Erythroblast (primary cell): ENCODE data around the gene CLSTN2.
A peak's percentile ranks its signal among the peaks of the same experiment; 100 is the strongest.

Experiments
- DNase-seq, 2 experiments: peaks; one replicate each; lab custom pipeline; 2025; lab: John Stamatoyannopoulos, UW
- GATA1 ChIP-seq: IDR thresholded peaks from 2 replicates; pipeline ENCODE4 v1.6.1; 2011; ENCODE audit warnings: low read depth, mild to moderate bottlenecking, control low read depth, low read length, moderate library complexity
- POLR2A ChIP-seq: IDR thresholded peaks from 2 replicates; pipeline ENCODE4 v1.6.1; 2011; ENCODE audit warnings: mild to moderate bottlenecking, low read length

CLSTN2 gene

DNA sequence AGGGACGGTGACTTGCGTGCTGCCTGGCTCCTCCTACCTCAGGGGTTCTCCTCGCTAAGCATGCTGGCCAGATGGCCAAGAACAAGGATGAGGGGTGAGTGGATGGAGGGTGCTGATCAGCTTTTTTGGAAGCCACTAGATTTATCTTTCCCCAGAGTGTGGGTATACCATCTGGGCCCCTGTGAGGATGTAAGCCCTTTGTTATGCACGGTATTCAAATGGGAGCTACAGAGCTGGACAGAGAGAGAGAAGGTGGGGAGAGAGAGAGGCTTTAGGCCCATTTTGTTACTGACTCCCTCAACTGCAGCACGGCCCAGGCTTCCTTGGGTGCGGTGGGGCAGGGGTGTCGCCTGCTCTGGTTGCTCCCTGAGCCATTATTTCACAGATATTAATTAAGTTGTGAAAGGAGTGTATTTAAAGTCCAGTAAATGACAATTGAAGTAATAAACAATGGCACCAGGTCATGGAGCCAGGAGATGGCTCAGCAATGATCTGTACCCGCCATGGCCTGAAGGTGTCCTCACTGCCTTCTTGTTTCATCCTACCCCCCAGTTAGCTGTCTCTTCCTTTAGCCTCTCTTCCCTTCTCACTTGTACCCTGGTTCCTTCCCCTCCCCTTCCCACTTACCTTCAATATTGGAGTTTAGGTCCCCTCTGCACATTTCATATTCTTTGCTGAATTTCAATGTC, 158.0 kb downstream of the CLSTN2 start:
- no peak for DNase-seq
- no peak for TF ChIP-seq POLR2A
- TF ChIP-seq GATA1: no peak

- DNase-seq: no peak
- no peak for TF ChIP-seq GATA1
- no peak for TF ChIP-seq POLR2A
These were observed 158.8 kb downstream of the CLSTN2 start for GRCh38 chr3:140093742-140094141.

DNA sequence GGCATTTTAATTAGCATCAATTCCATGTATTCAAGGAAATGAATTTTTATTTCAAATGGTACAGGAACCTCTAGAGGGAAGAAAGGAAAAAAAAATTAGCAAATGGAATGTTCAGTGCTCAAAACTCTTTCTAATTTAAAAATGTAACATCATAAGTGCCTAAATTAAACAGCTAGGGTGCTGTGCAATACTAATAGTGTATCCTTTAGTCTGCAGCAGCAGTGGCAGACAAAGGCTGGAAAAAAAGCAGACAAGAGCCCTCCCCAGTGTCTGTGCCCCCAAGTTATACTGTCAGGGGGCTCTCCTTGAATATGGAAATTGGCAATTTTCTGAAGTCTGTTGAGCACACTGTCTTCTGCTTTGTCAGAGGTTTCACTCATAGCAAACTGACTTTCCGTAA, 159.5 kb downstream of the CLSTN2 start:
- DNase-seq: no peak
- no peak for TF ChIP-seq GATA1
- TF ChIP-seq POLR2A: no peak

DNA sequence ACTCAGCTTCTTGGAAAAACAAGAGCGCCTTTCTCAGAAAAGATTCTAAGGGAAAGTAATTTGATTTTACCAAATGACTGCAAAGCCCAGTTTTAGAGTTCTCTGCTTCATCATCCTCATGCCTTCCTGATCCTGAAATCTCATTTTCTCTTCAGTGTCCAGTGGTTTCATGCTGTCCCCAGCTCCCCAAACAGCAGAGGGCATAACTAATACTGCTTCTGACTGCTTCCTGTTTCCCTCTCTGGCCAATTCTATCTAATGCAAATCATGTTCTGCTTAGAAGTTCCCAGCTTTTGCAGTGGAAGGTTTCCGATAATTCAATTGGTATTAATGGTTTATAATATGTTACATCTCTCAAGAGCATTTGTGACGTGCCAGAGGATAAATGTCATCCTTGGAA, 161.1 kb downstream of the CLSTN2 start:
- TF ChIP-seq POLR2A: no peak
- no peak for TF ChIP-seq GATA1
- DNase-seq: no peak

DNA sequence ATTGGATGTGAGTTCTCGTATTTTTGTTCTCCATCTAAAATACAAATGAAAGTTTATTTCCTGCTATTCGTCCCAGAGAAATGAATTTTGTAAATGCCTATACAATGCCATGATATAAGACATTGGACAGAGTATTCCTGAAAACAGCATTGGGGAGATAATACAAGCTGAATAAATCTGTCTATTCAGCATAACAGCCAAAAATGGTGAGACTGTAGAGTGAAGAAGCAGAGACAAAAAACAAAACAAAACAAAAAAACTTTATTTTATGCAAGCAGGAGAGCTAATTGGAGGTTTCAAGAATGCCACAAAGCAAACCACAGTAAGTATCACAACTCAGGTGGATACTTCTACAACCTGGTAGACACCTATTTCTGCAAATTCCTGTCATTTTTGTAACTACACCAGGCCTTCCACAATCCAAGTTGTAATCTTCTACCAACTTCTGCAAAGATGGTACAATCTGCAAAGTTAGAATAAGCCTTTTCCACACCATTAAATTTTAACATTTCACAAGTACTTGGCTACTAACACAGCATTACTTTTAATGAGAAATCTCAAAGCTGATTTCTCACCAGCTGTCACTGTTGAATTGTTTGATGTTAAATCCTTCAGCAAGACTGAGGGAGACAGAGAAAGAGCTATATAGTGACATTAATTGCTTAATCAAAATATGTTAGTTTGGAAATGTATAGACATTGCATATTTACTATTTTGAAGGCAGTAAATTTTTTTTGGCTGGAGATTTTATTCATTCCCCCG, 163.1 kb downstream of the CLSTN2 start:
- no peak for DNase-seq
- TF ChIP-seq GATA1 (no peak), POLR2A (no peak)

DNA sequence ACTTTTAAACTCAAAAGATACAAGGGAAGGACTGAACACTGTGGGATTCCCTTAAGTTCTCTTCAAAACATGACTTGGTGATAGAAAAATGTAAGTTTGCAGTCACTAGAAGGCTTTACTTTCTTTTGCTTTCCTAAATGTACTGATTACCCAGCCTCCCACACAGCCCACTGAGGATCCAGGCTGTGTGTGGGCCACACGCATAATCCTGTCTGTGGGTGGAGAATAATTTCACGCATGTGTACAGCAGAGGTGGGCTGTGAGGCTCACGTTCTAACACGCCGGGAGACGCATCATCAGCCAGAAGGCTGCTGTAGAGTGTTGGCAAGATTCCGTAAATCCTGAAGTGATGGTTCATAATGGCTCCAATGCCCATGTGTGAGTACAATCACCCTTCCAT, 165.5 kb downstream of the CLSTN2 start:
- DNase-seq: no peak
- TF ChIP-seq POLR2A: no peak
- TF ChIP-seq GATA1: no peak

DNA sequence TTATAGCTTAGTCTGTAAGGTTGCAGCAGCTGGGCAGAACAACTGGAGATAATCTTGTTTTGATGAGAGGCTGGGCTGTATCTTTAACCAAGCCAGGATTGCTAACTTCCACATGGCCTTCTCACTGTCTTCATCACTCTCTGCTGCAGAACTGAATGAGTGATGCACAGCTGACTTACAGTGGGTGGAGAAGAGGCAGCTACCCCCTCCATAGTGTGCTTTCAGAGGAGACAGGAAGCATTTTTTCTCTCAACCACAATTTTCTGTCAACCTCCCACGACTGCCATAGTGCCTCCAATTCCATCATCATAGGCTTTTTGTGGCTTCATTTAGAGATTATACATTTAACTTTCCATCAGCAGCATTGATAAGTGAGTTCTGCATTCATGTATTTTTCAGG, 168.2 kb downstream of the CLSTN2 start:
- no peak for DNase-seq
- no peak for TF ChIP-seq GATA1
- TF ChIP-seq POLR2A: no peak

- DNase-seq: no peak
- TF ChIP-seq GATA1: no peak
- no peak for TF ChIP-seq POLR2A
These were observed 169.1 kb downstream of the CLSTN2 start for GRCh38 chr3:140103986-140104645.

DNA sequence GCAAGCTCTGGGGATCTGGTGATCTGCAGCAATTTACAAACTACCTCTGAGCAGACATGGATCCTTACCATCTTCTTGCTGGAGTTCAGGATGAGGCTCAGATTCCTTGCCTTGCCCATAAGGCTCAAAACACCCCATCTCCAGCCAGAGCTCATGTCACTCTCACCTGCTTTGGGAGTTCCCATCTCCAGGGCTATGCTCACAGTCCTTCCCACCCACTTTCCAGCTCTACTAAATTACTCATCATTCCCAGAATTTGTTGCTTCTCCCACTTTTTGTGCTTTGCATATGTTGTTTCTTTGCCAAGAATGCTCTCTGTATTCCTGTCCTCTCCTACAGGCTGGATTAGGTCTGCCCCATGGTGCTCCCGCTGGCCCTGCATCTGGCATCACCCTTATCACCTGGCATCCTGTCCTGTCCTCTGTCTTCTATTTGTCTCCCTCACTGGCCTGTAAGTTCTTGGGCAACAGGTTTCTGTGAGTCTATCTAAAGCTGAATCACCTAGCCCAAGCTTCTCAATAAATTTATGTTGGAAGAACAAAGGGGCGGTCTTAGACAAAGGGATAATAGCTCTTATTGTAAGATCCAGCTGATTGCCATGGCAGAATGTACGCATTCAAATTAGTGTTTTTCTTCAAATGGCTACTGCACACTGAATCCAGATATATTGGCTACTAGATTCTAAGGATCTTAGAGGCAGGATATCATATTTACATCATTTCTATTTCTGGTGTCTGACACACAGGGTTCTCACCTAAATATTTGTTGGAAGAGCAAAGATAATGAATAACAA, 179.2 kb downstream of the CLSTN2 start:
- TF ChIP-seq GATA1: no peak
- DNase-seq: no peak

- TF ChIP-seq POLR2A (no peak), GATA1 (no peak)
These were observed 179.8 kb downstream of the CLSTN2 start for GRCh38 chr3:140114789-140115080.

DNA sequence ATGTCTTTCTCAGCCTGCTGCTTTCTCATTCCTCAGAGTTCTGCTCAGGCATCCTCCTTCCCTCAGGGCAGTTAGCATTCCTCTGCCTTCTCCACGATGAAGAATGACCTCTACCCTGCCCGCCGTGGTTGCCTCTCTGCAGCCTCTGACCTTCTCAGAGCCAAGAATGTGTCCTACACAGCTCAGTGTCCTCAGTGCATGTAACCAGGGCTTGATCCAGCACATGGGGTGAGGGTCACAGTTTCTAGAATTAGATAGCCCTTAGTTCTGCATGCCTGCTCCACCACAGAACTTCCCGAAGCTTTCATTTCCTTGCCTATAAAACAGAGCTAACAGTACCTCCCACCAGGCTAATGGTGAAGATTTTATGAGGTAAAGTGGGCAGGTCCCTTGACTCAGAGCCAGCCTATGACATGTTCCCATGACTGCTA, 182.1 kb downstream of the CLSTN2 start:
- TF ChIP-seq POLR2A (no peak), GATA1 (no peak)
- no peak for DNase-seq

More at GRCh38 chr3:140114789-140115080, 179.8 kb downstream of the CLSTN2 start:
- no peak for DNase-seq

DNA sequence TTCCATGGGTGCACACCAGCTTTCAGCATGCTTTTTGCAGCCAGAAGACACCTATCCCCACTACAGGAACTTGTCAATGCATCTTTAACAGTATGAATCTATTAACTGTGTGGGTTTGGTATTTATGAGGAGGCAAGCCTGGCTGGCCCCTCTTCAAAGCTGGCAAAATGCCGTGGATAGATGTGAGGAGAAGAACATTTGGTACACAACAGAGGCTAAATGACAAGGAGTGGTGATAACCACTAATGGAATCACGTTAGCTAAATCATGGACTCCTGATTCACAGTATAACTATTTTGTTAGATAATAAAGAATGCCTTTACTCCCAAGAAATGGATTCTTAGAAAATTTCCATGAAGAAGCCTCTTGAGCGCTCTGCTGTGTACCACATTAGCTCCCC, 187.2 kb downstream of the CLSTN2 start:
- TF ChIP-seq GATA1 (no peak), POLR2A (no peak)
- no peak for DNase-seq

DNA sequence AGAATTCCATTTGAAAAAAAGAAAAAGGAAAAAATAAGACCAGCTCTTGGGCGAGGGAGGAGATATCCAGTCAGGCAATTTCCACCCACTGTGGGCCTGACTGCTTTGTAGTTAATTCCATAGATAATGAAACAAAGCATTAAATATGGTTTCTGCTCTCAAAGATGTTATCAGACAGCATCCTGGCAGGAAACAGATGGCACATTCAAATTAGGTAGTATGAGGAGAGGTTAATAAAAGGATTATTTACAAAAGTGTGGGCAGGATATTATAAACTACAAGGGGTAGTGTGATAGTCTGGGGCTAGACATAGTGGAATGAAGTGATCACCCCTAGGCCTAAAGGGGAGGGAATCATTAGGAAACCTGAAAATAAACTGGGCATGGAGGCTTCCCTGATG, 193.2 kb downstream of the CLSTN2 start:
- no peak for DNase-seq
- no peak for TF ChIP-seq POLR2A
- TF ChIP-seq GATA1: no peak

DNA sequence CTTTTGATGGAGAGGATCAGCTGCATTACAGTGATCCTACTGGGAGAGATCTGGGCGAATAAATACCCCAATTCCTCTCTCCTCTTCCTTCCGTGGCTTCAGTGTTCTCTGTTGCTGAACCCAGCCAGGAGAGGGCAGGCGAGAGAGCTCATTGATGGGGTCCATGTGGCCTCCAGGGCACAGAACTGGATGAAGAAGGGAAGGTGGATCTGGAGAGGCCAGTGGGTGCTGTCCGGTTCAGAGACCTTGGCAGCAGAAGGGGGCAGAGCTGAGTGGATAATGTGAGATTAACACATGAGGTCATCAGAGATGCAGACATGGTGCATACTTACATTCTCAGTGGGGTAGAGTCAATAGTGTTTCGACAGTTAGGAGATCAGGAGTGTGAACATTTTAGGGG, 193.6 kb downstream of the CLSTN2 start:
- no peak for TF ChIP-seq POLR2A
- no peak for TF ChIP-seq GATA1
- DNase-seq: peak; percentile 6 to 37

DNA sequence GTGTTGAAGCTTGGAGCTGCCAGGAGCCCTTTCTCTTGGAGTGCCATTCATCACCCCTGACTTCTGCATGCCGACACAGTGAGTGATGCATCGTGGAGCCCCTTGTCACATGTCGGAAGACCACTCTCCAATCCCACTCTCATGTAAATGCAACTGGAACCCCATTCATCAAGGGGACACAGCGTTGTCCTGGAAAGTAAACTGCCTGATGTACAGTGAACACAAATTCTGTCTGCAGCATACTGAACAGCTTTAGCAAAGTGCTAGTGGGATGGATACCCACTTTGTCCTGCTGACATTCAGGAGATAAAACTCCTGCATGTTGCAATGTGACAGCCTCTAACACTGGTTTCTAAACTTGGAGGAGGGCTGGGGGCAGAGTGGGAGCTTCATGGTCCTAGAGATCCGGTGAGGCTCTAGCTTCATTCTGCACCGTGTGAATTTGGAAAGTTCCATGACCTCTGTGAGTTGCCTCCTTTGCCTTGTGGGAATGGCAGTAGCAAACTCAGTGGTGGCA, 194.8 kb downstream of the CLSTN2 start:
- TF ChIP-seq GATA1 (no peak), POLR2A (no peak)
- no peak for DNase-seq
